ENCODE results near the gene TMEM186.

The TMEM186 gene

DNA sequence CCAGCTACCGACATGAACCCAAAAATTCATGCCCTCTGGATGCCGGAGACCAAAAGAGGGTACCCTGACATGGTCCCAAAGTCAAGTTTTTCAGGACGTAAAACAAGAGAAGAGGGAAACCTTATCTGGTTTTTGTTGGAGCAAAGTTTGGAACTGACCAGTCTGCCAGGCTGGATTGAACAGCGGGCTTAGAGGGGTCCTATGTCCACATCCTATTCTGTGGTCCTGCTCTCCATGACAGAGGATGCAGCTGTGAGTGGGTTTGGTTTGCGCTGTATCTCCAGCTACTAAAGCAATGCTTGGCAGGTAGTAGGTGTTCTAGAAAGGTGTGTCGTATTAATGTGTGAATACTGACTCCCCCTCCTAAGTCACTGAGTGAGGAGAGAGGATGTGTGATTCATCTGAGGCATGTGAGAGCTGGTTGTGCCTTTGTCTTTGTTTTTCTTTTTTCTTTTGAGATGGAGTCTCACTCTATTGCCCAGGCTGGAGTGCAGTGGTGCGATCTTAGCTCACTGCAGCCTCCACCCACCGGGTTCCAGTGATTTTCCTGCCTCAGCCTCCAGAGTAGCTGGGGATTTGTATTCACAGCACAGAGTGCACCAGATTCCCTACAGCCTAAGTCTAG is 31.2 kb upstream of the TMEM186 start:
- TF ChIP-seq, protein P1, sequence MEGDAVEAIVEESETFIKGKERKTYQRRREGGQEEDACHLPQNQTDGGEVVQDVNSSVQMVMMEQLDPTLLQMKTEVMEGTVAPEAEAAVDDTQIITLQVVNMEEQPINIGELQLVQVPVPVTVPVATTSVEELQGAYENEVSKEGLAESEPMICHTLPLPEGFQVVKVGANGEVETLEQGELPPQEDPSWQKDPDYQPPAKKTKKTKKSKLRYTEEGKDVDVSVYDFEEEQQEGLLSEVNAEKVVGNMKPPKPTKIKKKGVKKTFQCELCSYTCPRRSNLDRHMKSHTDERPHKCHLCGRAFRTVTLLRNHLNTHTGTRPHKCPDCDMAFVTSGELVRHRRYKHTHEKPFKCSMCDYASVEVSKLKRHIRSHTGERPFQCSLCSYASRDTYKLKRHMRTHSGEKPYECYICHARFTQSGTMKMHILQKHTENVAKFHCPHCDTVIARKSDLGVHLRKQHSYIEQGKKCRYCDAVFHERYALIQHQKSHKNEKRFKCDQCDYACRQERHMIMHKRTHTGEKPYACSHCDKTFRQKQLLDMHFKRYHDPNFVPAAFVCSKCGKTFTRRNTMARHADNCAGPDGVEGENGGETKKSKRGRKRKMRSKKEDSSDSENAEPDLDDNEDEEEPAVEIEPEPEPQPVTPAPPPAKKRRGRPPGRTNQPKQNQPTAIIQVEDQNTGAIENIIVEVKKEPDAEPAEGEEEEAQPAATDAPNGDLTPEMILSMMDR (IDR thresholded peaks at IDR 0.05) = no peak

DNA sequence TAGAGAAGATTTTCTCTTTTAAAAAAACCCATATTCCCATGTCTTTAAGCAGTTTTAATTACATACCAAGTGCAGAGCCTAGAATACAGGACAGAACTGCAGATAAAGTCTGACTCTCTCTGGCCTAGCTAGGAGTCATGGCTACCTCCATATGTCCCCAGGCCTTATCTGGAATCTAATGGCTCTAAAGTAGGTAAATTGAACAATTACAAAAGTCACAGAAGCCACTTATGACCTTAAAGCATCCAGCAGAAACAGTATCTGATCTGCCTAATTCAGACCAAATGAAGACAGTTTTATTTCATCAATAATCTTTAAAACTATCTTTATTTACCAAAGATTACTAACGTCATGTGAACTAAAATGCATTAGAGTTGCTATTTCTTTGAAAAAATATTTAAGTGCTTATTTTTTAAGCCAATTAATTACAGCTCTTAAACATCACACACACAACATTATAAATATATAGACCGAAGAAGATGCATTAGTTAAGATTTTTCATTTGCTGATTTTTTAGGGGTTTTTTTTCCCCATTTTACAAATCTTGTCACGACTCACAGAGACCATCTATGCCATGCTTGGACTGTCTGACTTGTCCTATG is 28.9 kb upstream of the TMEM186 start:
- TF ChIP-seq, protein P1 (IDR thresholded peaks at IDR 0.05) = no peak

DNA sequence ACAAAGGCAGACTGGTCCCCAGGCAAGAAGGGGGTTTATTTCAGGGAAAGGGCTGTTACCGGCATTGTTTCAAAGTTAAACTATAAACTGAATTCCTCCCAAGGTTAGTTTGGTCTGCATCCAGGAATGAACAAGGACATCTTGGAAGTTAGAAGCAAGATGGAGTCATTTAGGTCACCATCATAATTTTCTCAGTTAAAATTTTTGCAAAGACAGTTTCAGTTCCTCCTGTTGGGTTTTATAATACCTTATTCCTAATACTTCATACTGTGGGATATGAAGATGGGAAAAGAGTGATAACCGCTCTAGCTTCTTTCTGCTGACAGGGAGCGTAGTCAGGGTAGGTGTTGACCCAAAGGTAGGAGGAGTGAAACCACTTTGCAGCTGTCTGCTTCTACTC is 25.0 kb upstream of the TMEM186 start:
- TF ChIP-seq, protein P1 (IDR thresholded peaks at IDR 0.05) = no peak

DNA sequence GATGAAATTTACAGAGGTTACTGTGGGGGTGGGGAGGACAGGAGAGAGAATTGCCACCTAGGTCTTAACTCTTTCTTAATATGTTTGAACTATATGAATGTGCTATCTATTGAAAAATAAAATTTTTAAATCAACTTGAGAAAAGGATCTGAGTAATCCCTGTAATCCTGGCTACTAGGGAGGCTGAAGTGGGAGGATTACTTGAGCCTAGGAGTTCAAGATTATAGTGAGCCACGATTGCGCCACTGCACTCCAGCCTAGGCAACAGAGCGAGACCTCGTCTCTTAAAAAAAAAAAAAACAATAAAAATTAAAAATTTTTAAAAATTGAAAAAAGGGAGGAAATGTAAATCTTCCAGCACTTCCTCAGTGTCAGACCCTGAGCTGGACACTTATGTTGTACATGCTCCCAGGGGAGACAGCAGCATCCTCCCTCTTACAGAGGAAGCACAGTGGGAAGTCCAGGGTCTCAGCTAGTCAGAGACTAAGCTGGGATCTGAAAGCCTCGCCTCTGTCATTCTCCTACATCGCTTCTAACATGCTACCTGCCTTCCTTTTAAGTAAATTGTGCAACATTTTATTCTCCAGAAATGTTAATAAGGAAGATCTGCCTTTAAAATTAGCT is 22.1 kb upstream of the TMEM186 start:
- TF ChIP-seq, protein P1 (IDR thresholded peaks at IDR 0.05) = no peak

DNA sequence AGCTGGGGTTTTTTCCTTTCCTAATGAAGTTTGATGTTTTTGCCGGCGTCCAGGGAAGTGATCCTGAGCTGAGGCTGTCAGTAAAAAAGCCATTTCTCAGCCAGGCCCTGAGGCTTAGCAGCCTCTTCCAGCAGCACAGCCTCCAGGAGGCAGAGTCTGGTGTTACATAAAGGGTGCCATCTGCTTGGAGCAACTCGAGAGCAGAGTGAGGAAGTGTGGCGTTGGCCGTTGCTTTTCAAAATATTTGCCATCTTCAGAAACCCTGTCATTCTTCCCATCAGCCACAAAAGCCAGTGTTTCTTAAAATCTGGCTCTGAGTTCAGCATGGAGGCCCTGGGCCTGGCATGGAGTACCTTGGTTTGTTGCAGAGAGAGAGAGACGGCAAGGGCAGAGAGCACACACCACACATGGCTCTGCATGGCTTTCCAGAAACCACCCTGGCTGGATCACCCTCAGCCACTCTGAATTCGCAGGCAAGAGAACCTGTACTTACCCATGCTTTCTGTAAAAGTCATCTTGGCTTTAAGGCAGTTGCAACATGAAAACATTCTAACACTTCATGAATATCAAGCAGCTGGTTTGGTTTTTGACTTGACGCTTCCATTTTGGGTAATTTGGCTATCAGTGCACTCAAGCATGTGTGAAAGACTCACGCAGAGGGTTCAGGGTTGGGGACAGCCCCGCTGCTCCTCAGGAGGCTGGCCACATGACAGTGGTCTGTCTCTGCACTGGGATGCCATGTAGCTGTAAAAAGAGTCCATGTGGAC is 21.2 kb upstream of the TMEM186 start:
- TF ChIP-seq, protein P1 (IDR thresholded peaks at IDR 0.05) = no peak

DNA sequence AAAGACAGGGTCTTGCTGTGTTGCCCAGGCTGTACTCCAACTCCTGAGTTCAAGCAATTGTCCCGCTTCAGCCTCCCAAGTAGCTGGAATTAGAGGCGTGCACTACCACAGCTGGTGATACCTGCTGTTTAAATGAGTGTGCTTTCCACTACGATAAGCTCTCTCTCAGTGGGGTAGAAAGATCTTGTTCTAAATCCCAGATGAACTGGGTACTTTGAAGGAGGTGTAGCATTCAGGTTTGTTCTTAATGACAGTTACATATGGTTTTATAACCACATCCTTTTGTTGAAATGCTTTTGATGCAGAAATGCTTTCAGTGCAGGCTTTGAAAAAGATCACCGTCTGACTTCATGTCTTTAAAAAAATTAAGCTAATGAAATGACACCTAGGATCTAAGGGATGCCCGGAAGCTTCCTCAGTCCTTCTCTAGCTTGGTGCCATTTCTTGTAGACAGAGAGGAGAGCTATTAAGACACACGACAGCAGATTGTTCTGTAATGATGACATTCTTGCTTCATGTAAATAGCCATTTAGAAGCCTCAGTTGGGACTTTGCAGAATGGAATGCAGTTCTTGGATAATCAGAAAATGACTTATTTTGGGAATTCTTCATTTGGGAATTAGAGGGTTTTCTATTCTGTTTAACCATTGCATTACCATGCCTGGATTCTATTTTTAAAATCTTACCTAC is 19.7 kb upstream of the TMEM186 start:
- TF ChIP-seq, protein P1 (IDR thresholded peaks at IDR 0.05) = no peak

All from LNCAP (cell line).